B cell (primary cell): ENCODE measurements around the gene DNAJC16. TPM values are rescaled to one million over a fixed set of nuclear protein-coding genes. Genes with fewer than 3 reads are reported as not detected.

Source experiments
- ATAC-seq: fragments of 200-7000 bp; cut with Tn5 transposase; one replicate; pipeline ENCODE4 v1.10.0; 2021; ENCODE audit warnings: low read depth, mild to moderate bottlenecking, moderate number of reproducible peaks, moderate library complexity
- CTCF ChIA-PET: fragments of 350-600 bp; sonication (Branson Sonifier 250); formaldehyde crosslinking; loops from one replicate; lab custom pipeline; 2021; ENCODE audit warnings: antibody characterized with exemption, inconsistent platforms; lab: Charles Lee
- POLR2A ChIA-PET: fragments of 350-600 bp; sonication (Branson Sonifier 250); formaldehyde crosslinking; loops from one replicate; lab custom pipeline; 2021; ENCODE audit warnings: antibody characterized with exemption; lab: Charles Lee
- DNase-seq: peaks from one replicate; pipeline ENCODE4 v3.0.0; 2013
- H2AFZ ChIP-seq: 2 replicates; pipeline ENCODE4 v1.6.1; 2012; ENCODE audit warnings: mild to moderate bottlenecking, low read depth, low read length; ENCODE audit not compliant: insufficient read depth, poor library complexity, severe bottlenecking
- H3K27ac ChIP-seq, 2 donors: 1 replicate in 1 of 2; 2 replicates in 1 of 2; pipeline ENCODE4 v1.5.1; 2012 to 2013; ENCODE audit warnings: low read length in 2 of 2, mild to moderate bottlenecking in 2 of 2, moderate library complexity in 1 of 2
- H3K27me3 ChIP-seq, 4 experiments: fragments of 200-600 bp in 1 of 4; sonication (generic) in 1 of 4; replicated peaks in 1 of 4; 1 replicate in 2 of 4; 2 replicates in 2 of 4; pipeline versions ENCODE4 v1.6.1 to v1.7.0; 2013 to 2016; ENCODE audit warnings: low read length in 3 of 4, mild to moderate bottlenecking in 2 of 4, mixed read lengths in 1 of 4, moderate library complexity in 1 of 4; ENCODE audit not compliant: insufficient read depth in 4 of 4, control insufficient read depth in 3 of 4; ENCODE audit errors: control extremely low read depth in 1 of 4
- H3K36me3 ChIP-seq, 2 experiments: replicated peaks in 1 of 2; 1 replicate in 1 of 2; 2 replicates in 1 of 2; pipeline versions ENCODE4 v1.6.1 to v1.7.1; 2013; ENCODE audit warnings: low read length in 1 of 2; ENCODE audit not compliant: insufficient read depth in 2 of 2, control insufficient read depth in 1 of 2; ENCODE audit errors: control extremely low read depth in 1 of 2, extremely low read depth in 1 of 2
- H3K4me1 ChIP-seq, 2 donors: fragments of 200-600 bp in 1 of 2; sonication (generic) in 1 of 2; 1 replicate in 1 of 2; 2 replicates in 1 of 2; pipeline versions ENCODE4 v1.5.1 to v1.6.1; 2013 to 2017; ENCODE audit warnings: low read length in 2 of 2; ENCODE audit not compliant: control insufficient read depth in 2 of 2, insufficient read depth in 2 of 2
- H3K4me2 ChIP-seq: replicated peaks from 2 replicates; pipeline ENCODE3; 2012; ENCODE audit warnings: mild to moderate bottlenecking, low read depth, low read length; ENCODE audit not compliant: poor library complexity, severe bottlenecking
- H3K4me3 ChIP-seq, 5 experiments: fragments of 200-600 bp in 1 of 5; sonication (generic) in 1 of 5; 1 replicate in 3 of 5; 2 replicates in 2 of 5; pipeline versions ENCODE4 v1.5.1 to v1.7.0; 2011 to 2016; ENCODE audit warnings: low read length in 4 of 5, mild to moderate bottlenecking in 4 of 5, low read depth in 2 of 5, control low read depth in 1 of 5, moderate library complexity in 1 of 5; ENCODE audit not compliant: insufficient read depth in 1 of 5; ENCODE audit errors: control extremely low read depth in 1 of 5, extremely low read depth in 1 of 5
- H3K79me2 ChIP-seq: fragments of 200-600 bp; sonication (generic); one replicate; pipeline ENCODE4 v1.6.0; 2016; ENCODE audit warnings: low read length; ENCODE audit not compliant: control insufficient read depth, insufficient read depth
- H3K9ac ChIP-seq: fragments of 200-600 bp; sonication (generic); 2 replicates; pipeline ENCODE4 v1.6.1; 2017; ENCODE audit warnings: mild to moderate bottlenecking, low read length, moderate library complexity
- H3K9me3 ChIP-seq, 3 donors: one replicate each; pipeline versions ENCODE4 v1.6.1 to v1.7.1; 2013; ENCODE audit warnings: low read length in 2 of 3; ENCODE audit not compliant: control insufficient read depth in 2 of 3, insufficient read depth in 1 of 3; ENCODE audit errors: control extremely low read depth in 1 of 3
- H4K20me1 ChIP-seq: 2 replicates; pipeline ENCODE4 v1.6.0; 2012; ENCODE audit warnings: mild to moderate bottlenecking, low read length; ENCODE audit not compliant: insufficient read depth, control insufficient read depth, poor library complexity, severe bottlenecking
- H3K27ac Mint-ChIP-seq: one replicate; pipeline ENCODE4 v1.8.0; 2021; ENCODE audit warnings: mixed read lengths
- H3K27me3 Mint-ChIP-seq: one replicate; pipeline ENCODE4 v1.8.0; 2021; ENCODE audit warnings: mixed read lengths
- H3K4me1 Mint-ChIP-seq: one replicate; pipeline ENCODE4 v1.8.0; 2021; ENCODE audit warnings: mixed read lengths
- H3K4me3 Mint-ChIP-seq: one replicate; pipeline ENCODE4 v1.8.0; 2021; ENCODE audit warnings: mixed read lengths
- H3K9me3 Mint-ChIP-seq: one replicate; pipeline ENCODE4 v1.8.0; 2022; ENCODE audit warnings: mixed read lengths; ENCODE audit not compliant: insufficient read depth
- CTCF ChIP-seq: fragments of 200-600 bp; IDR thresholded peaks from one replicate; pipeline ENCODE4 v1.8.0; 2022; ENCODE audit warnings: antibody characterized with exemption, mild to moderate bottlenecking
- EZH2 ChIP-seq: IDR thresholded peaks from 2 replicates; pipeline ENCODE4 v1.6.1; 2012; ENCODE audit warnings: borderline replicate concordance, low read depth, mild to moderate bottlenecking, moderate library complexity, low read length; ENCODE audit not compliant: insufficient read depth, poor library complexity, severe bottlenecking
- WGBS: methylation state at CpG from one replicate; pipeline ENCODE4 v1.1.5; 2013; ENCODE audit warnings: missing lambda C conversion rate; ENCODE audit not compliant: insufficient coverage; 5-methylcytosine and 5-hydroxymethylcytosine counted together
- intact Hi-C: fragments of 100-400 bp; cut with micrococcal nuclease; formaldehyde crosslinking; loops from one replicate; pipeline ENCODE4 v1.10.0; 2022
- polyA plus RNA-seq: library from polyadenylated mRNA; depleted of rRNA; stranded (reverse); fragments of >200 nt; gene quantifications from 2 replicates; pipeline ENCODE4 v1.2.3, GENCODE V29; 2012
- total RNA-seq, 2 donors: library from RNA; stranded (reverse); fragments of 120-200 nt in 1 of 2; gene quantifications; 1 replicate in 1 of 2; 2 replicates in 1 of 2; pipeline versions ENCODE4 v1.2.3 to v1.2.4, GENCODE V29; 2013 to 2022

The DNAJC16 gene
- total and polyA plus RNA-seq, 2 donors (not counting 1 experiment from before 2014, with no cell fraction given), result 16.9 to 47.1 TPM

GRCh38 chr1:15500184-15501178, 26.2 kb upstream of the DNAJC16 start:
- no peak for ATAC-seq
- H3K4me1 ChIP-seq, result no peaks in the 10 kb centered on the region
- peaks cover 0 to 3% (median 0%) of the 10 kb centered on the region in 3 donors for H3K9me3 ChIP-seq
- no peaks in the 10 kb centered on the region for H4K20me1 ChIP-seq
- TF ChIP-seq CTCF (no peak), EZH2 (no peak)
- no peaks in the 10 kb centered on the region for H3K27me3 ChIP-seq
- ChIA-PET CTCF (interaction anchor here (0.8 to 1.5 kb wide), 3 partner anchors 35 to 237 kb away, joined by 3 to 8 read pairs (median 3); no protein-coding TSS in a partner anchor), POLR2A (no interaction called here)
- Mint-ChIP-seq H3K4me3 (no peak overlapping the region), H3K27ac (no peak overlapping the region), H3K27me3 (no peaks in the 10 kb centered on the region), H3K9me3 (no peaks in the 10 kb centered on the region), H3K4me1 (no peaks in the 10 kb centered on the region)
- no peak overlapping the region for H2AFZ ChIP-seq
- no peak overlapping the region for H3K27ac ChIP-seq
- no peak overlapping the region for H3K4me3 ChIP-seq
- intact Hi-C loops, result no loop called here
- H3K79me2 ChIP-seq, result no peaks in the 10 kb centered on the region
- no peak for DNase-seq
- H3K36me3 ChIP-seq, result peaks cover 0 to 33% of the 10 kb centered on the region in 2 experiments
- no peak overlapping the region for H3K4me2 ChIP-seq
- H3K9ac ChIP-seq, result no peak overlapping the region
- 94% methylated on average over 18 of the region's 19 CpGs for WGBS
